NCI-H2196 treated with DMSO at 0.1 percent for 48 hours (cell line): ENCODE data around the gene GGT7.
A peak's percentile ranks its signal among the peaks of the same experiment; 100 is the strongest.
"Not testable (repeated sequence)": the region's sequence is repeated elsewhere in the genome, so short reads cannot be mapped to it uniquely, and the experiment has no call there.

Experiments used
- DNase-seq: peaks from one replicate; lab custom pipeline; 2025; ENCODE audit not compliant: unreplicated experiment; lab: John Stamatoyannopoulos, UW

The GGT7 gene

GRCh38 chr20:34883087-34883688 is 10.5 kb upstream of the GGT7 start:
- peak; percentile 24 for DNase-seq

- DNase-seq = no peak
Observed at GRCh38 chr20:34881689-34882088, 9.0 kb upstream of the GGT7 start.

- DNase-seq = not testable (repeated sequence)
Observed at GRCh38 chr20:34880971-34881370, 8.3 kb upstream of the GGT7 start.

DNA sequence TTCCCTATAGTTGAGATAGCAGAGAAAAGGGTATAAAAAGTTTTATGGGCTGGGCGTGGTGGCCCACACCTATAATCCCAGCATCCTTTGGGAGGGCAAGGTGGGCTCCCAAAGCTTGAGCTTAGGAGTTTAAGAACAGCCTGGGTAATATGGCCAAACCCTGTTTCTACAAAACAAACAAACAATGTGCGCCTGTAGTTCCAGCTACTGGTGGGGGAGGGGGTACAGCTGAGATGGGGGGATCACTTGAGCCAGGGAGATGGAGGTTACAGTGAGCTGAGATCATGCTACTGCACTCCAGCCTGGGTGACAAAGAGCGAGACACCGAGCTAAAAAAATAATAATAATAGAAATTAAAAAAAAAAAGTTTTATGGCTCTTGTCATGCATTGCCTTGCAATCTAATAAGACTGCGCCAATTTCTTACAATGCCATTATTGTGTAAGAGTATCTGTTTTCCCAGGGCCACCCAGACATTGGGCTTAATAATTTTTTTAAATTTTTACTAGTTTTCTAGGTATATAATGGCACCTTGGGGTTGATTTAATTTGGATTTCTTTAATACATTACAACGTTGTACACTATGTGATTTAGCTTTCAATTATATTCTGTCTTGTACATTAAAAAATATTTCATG is 7.7 kb upstream of the GGT7 start:
- no peak for DNase-seq

GRCh38 chr20:34876406-34877282 is 4.0 kb upstream of the GGT7 start, which contains the start of gene ACSS2:
Gene ACSS2 (plus strand): TSS chr20:34876612. CDS start chr20:34876646, 34 bp downstream.
- no peak for DNase-seq

- DNase-seq = peak; percentile 97
Observed at GRCh38 chr20:34875642-34876405, 3.2 kb upstream of the GGT7 start.

DNA sequence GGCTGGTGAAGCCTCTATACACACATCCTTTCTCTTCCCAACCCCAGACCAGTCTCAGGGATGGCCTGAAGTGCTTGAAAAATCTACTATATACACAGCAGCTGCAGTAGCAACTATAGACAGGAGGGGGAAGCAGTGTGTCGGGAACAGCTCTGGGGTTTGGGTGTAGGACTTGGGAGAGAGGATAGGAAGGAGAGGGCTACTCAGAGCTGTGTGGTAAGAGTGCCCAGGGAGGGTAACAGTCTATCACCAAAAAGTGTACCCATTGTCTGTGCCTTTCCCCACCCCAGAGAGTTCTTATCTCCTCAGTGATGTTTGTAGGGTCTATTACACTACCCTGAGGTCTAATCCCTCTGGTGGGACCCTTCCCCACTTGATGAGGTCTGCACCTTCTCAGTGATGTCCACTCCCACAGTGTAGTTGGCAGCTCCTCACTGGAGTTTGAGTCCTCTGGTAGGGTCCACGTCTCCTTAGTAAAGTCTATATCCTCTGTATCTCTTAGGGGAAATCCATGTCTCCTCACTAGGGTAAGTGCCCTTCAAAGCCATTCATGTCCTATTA is 1.5 kb upstream of the GGT7 start:
- peak; percentile 84 for DNase-seq

GRCh38 chr20:34873583-34874093 is 982 bp upstream of the GGT7 start:
- DNase-seq = no peak

DNA sequence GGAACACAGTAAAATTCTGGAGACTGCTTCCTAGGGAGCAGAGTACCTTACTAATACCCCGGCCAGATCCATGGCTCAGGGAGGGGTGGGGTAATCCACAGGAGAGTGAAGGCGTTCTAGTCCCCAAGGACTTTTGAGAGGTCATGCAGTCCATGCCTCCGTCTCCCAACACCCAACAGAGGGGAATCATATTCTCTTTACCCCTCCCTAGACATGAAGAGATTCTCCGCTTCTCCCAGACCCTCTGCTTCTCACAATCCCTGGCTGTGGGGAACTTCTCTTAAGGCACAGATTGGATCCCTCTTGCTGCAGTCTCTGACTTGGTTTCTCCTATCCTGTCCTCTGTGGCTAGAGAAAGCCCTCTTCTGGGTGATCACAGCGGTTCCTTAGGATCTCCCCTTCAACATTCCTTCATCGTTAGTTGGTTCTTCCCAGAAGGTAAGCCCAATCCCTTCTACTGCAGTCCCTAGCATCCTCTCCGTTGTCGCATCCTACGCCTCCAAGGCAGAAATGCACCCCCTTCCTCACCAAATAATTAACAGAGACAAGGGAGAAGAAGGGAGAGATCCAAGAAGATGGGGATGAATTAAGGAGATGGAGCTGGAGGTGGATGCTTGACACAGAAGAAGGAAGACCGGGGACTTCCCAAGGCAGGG is 562 bp downstream of the GGT7 start:
- no peak for DNase-seq

- no peak for DNase-seq
Observed at GRCh38 chr20:34871320-34871926, 1.2 kb downstream of the GGT7 start.

DNA sequence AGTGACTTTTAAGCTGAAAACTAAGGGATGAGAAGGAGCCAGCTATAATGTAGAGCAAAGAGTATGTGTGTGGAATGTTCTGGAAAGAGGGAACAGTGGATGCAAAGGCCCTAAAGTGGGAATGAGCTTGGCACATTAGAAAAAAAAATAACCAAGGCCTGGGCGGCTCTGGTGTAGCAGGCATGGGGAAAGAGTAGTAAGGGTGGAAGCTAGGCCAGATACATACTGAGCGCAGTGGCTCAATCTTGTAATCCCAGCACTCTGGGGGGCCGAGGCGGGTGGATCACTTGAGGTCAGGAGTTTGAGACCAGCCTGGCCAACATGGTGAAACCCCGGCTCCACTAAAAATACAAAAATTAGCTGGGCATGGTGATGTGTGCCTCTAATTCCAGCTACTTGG is 8.4 kb downstream of the GGT7 start:
- no peak for DNase-seq

DNA sequence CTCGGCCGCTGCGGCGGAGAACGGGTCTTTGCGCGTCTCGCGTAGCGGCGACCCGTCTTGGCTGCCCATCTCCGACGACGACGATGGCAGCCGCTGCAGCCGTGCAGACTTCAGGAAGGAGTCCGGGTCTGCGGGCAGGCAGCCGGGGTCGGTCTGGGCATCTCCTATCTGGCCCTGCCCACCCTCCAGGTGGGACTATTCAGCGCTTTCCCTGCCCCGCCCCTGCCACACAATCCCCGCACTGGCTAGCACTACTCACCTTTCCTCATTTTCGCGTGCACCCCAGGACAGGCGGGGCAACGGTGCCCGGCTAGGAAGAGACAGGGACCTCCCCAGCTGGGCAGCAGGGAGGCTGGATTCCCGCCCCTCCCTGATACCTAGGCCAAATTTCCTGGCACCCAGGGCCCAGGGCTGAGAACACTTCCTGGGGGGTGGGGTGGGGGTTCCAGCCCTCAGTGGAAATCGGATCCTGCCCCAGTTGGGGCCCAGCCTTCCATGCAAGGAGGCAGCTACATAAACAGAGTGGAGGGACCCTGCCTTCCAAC is 9.2 kb downstream of the GGT7 start:
- no peak for DNase-seq

- DNase-seq = no peak
Observed at GRCh38 chr20:34862724-34863123, 9.9 kb downstream of the GGT7 start.

GRCh38 chr20:34861386-34862084 is 11.1 kb downstream of the GGT7 start:
- DNase-seq = peak; percentile 77

GRCh38 chr20:34859826-34860545 is 12.7 kb downstream of the GGT7 start:
- no peak for DNase-seq

- no peak for DNase-seq
Observed at GRCh38 chr20:34859367-34859766, 13.3 kb downstream of the GGT7 start.

DNA sequence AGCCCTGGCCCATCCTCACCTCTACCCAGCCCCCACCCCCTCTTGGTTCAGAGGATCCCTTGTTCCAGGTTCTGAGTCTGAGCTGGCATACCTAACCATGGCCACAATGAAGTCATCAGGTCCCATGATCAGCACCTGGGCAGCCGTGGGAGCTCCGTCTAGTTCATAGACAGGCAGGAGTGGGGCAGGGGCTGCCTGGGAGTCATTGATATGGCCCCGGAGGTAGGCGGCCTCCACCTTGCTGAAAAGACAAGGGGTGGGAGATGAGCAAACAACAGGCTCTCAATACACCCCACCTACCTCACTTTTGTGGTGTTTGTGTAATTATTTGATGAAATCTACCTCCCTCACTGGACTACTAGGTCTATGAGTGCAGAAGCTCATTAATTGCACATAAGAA is 20.4 kb downstream of the GGT7 start:
- DNase-seq = no peak

GRCh38 chr20:34850969-34851368 is 21.7 kb downstream of the GGT7 start:
- DNase-seq = no peak
